Panc1 (cell line): ENCODE results near the gene LEKR1. TPM values are rescaled to one million over a fixed set of nuclear protein-coding genes. Genes with fewer than 3 reads are reported as not detected.

ENCODE experiments used
- ATAC-seq: fragments of 200-7000 bp; cut with Tn5 transposase; 2 replicates; pipeline ENCODE4 v1.9.1; 2020; ENCODE audit warnings: mild to moderate bottlenecking, moderate library complexity
- BruUV-seq: library from RNA; stranded (reverse); fragments of 400-500 nt; replicated peaks from 2 replicates; lab custom pipeline; 2021; lab: Mats Ljungman, UMichigan
- CTCF ChIA-PET: fragments of 300-600 bp; sonication (Branson Sonifier 250); formaldehyde crosslinking; loops from one replicate; lab custom pipeline; 2022; ENCODE audit warnings: antibody characterized with exemption; lab: Charles Lee
- POLR2A ChIA-PET: fragments of 300-600 bp; sonication (Branson Sonifier 250); formaldehyde crosslinking; loops from one replicate; lab custom pipeline; 2022; ENCODE audit warnings: antibody characterized with exemption; lab: Charles Lee
- DNase-seq: peaks from one replicate; pipeline ENCODE4 v3.0.0-alpha.2; 2010; ENCODE audit warnings: low read depth, low spot score
- H3K27ac ChIP-seq: 2 replicates; pipeline ENCODE4 v1.5.1; 2011; ENCODE audit warnings: mild to moderate bottlenecking, low read length, inconsistent platforms
- H3K27me3 ChIP-seq: fragments of 200-500 bp; sonication (Bioruptor generic); 2 replicates; pipeline ENCODE4 v1.6.0; 2014; ENCODE audit warnings: low read length, inconsistent platforms; ENCODE audit not compliant: control insufficient read depth, insufficient read depth
- H3K36me3 ChIP-seq: fragments of 200-500 bp; sonication (Bioruptor generic); 2 replicates; pipeline ENCODE4 v1.5.1; 2014; ENCODE audit warnings: inconsistent platforms, mild to moderate bottlenecking, low read length, moderate library complexity; ENCODE audit not compliant: control insufficient read depth, insufficient read depth
- H3K4me1 ChIP-seq: 2 replicates; pipeline ENCODE4 v1.5.1; 2011; ENCODE audit warnings: inconsistent platforms, mild to moderate bottlenecking, low read length, moderate library complexity; ENCODE audit not compliant: control insufficient read depth, insufficient read depth
- H3K4me3 ChIP-seq, 2 experiments: 2 replicates each; pipeline ENCODE4 v1.5.1; 2011 to 2012; ENCODE audit warnings: low read depth in 2 of 2, low read length in 2 of 2, mild to moderate bottlenecking in 2 of 2, inconsistent platforms in 1 of 2, moderate library complexity in 1 of 2
- H3K9me3 ChIP-seq: fragments of 200-500 bp; sonication (Bioruptor generic); 2 replicates; pipeline ENCODE4 v1.5.1; 2014; ENCODE audit warnings: low read depth, mild to moderate bottlenecking, inconsistent platforms, low read length, moderate library complexity; ENCODE audit not compliant: control insufficient read depth, insufficient read depth
- CTCF ChIP-seq: fragments of 450-650 bp; IDR thresholded peaks from 2 replicates; pipeline ENCODE4 v1.5.1; 2017; ENCODE audit warnings: mild to moderate bottlenecking
- POLR2AphosphoS5 ChIP-seq: IDR thresholded peaks from 2 replicates; pipeline ENCODE4 v1.6.1; 2012; ENCODE audit warnings: mild to moderate bottlenecking, low read depth, low read length, moderate library complexity
- REST ChIP-seq, 2 experiments: IDR thresholded peaks; 2 replicates each; pipeline ENCODE4 v1.6.1; 2011 to 2012; ENCODE audit warnings: low read depth in 2 of 2, control low read depth in 1 of 2, low read length in 1 of 2, mild to moderate bottlenecking in 1 of 2, moderate library complexity in 1 of 2; ENCODE audit not compliant: insufficient read depth in 1 of 2
- SIN3A ChIP-seq: IDR thresholded peaks from 2 replicates; pipeline ENCODE4 v1.6.1; 2012; ENCODE audit warnings: low read depth, mild to moderate bottlenecking, low read length, moderate library complexity, borderline replicate concordance; ENCODE audit not compliant: insufficient read depth
- TCF7L2 ChIP-seq: IDR thresholded peaks from 2 replicates; pipeline ENCODE4 v1.6.1; 2011; ENCODE audit warnings: mild to moderate bottlenecking, low read depth, low read length, inconsistent platforms
- in situ Hi-C: cut with HindIII; loops from 2 replicates; pipeline ENCODE4 v1.10.0; 2016; ENCODE audit warnings: low sequenced_read_pairs, low pct_unique_long_range_greater_than_20kb
- intact Hi-C: fragments of 100-400 bp; cut with micrococcal nuclease; formaldehyde crosslinking; loops from one replicate; pipeline ENCODE4 v1.10.0; 2022; ENCODE audit not compliant: unreplicated experiment
- total RNA-seq: library from RNA; stranded (reverse); gene quantifications from one replicate; pipeline ENCODE4 v1.2.1, GENCODE V29; 2021; ENCODE audit not compliant: unreplicated experiment

Gene LEKR1
- total RNA-seq, 1 experiment from 2014 or later, result not detected

GRCh38 chr3:156898296-156898880 lies 72.2 kb downstream of the LEKR1 start:
- in situ Hi-C loops (no loop called here), intact Hi-C loops (no loop called here)
- POLR2A ChIA-PET, result interaction anchor here (1.0 kb wide), 1 partner anchor 24 kb away, joined by 10 read pairs; no protein-coding TSS in a partner anchor
- no peak for DNase-seq
- TF ChIP-seq TCF7L2, result no peak
- TF ChIP-seq CTCF, result no peak
- no peak for TF ChIP-seq SIN3A
- no peak for TF ChIP-seq REST (IDR thresholded peaks at IDR 0.05; ENCODE audit: insufficient read depth in 1 of 2, low read depth in 2 of 2, low read length in 1 of 2)
- TF ChIP-seq POLR2AphosphoS5, result no peak
- Histone ChIP-seq H3K4me1 (no peaks in the 10 kb centered on the region), H3K4me3 (no peak overlapping the region), H3K9me3 (no peaks in the 10 kb centered on the region; the same call in 1 of the 2 replicates), H3K36me3 (no peaks in the 10 kb centered on the region), H3K27me3 (no peaks in the 10 kb centered on the region), H3K27ac (no peak overlapping the region)
- CTCF ChIA-PET, result no interaction called here
- no TSS peak for BruUV-seq
- ATAC-seq, result no peak

- intact Hi-C loops (no loop called here), in situ Hi-C loops (no loop called here)
- BruUV-seq, result no TSS peak
- Histone ChIP-seq H3K36me3 (no peaks in the 10 kb centered on the region), H3K4me1 (no peaks in the 10 kb centered on the region), H3K27ac (no peak overlapping the region), H3K4me3 (no peak overlapping the region), H3K27me3 (no peaks in the 10 kb centered on the region), H3K9me3 (no peaks in the 10 kb centered on the region)
- TF ChIP-seq SIN3A (no peak), CTCF (no peak), POLR2AphosphoS5 (no peak), TCF7L2 (no peak), REST (IDR thresholded peaks at IDR 0.05; ENCODE audit: insufficient read depth in 1 of 2, low read depth in 2 of 2, low read length in 1 of 2) (no peak)
- POLR2A ChIA-PET, result no interaction called here
- CTCF ChIA-PET, result no interaction called here
- ATAC-seq (no peak), DNase-seq (no peak)
These were observed 73.8 kb downstream of the LEKR1 start for GRCh38 chr3:156899951-156900350.
